C4-2B (cell line): ENCODE data around the gene EPHA7.

Source experiments
- H3K27ac ChIP-seq: fragments of 450-650 bp; 2 replicates; pipeline ENCODE4 v1.5.1; 2017
- CTCF ChIP-seq: fragments of 450-650 bp; conservative IDR thresholded peaks from 2 replicates; pipeline ENCODE4 v1.5.1; 2017; ENCODE audit warnings: mild to moderate bottlenecking
- ZFX ChIP-seq: fragments of 450-650 bp; IDR thresholded peaks from 2 replicates; pipeline ENCODE4 v1.6.1; 2017

The EPHA7 gene

GRCh38 chr6:93196406-93196970, 222.9 kb downstream of the EPHA7 start:
- no peak for TF ChIP-seq CTCF
- no peak for TF ChIP-seq ZFX
- no peak overlapping the region for H3K27ac ChIP-seq

GRCh38 chr6:93194480-93194879, 224.9 kb downstream of the EPHA7 start:
- no peak overlapping the region for H3K27ac ChIP-seq
- TF ChIP-seq ZFX (no peak), CTCF (no peak)

GRCh38 chr6:93193868-93194267, 225.5 kb downstream of the EPHA7 start:
- no peak for TF ChIP-seq CTCF
- TF ChIP-seq ZFX = no peak
- H3K27ac ChIP-seq = no peak overlapping the region
